GM23338 (cell line): ENCODE data around the gene MAGI1. TPM values are rescaled to one million over a fixed set of nuclear protein-coding genes. Genes with fewer than 3 reads are reported as not detected.

Source experiments
- ATAC-seq: fragments of 200-7000 bp; cut with Tn5 transposase; 3 replicates; pipeline ENCODE4 v1.9.1; 2020
- DNase-seq: peaks from one replicate; pipeline ENCODE4 v3.0.0-alpha.2; 2015; ENCODE audit warnings: low spot score
- H2AFZ ChIP-seq: fragments of 200-600 bp; sonication (generic); 2 replicates; pipeline ENCODE4 v1.8.0; 2016; ENCODE audit warnings: antibody characterized with exemption, mild to moderate bottlenecking, moderate library complexity
- H3F3A ChIP-seq: fragments of 200-600 bp; sonication (generic); replicated peaks from 2 replicates; pipeline ENCODE4 v1.8.0; 2017; ENCODE audit warnings: antibody characterized with exemption, mixed run types, low read depth
- H3K27ac ChIP-seq: fragments of 200-600 bp; sonication (generic); 2 replicates; pipeline ENCODE4 v1.6.1; 2016; ENCODE audit warnings: low read depth
- H3K27me3 ChIP-seq: fragments of 200-600 bp; sonication (generic); 2 replicates; pipeline ENCODE4 v1.8.0; 2016; ENCODE audit warnings: mild to moderate bottlenecking, mixed run types, moderate library complexity; ENCODE audit not compliant: insufficient read depth
- H3K36me3 ChIP-seq: fragments of 200-600 bp; sonication (generic); 2 replicates; pipeline ENCODE4 v1.8.0; 2016; ENCODE audit warnings: mild to moderate bottlenecking; ENCODE audit not compliant: insufficient read depth
- H3K4me1 ChIP-seq: fragments of 200-600 bp; sonication (generic); 2 replicates; pipeline ENCODE4 v1.8.0; 2016; ENCODE audit warnings: mild to moderate bottlenecking, moderate library complexity; ENCODE audit not compliant: insufficient read depth
- H3K4me2 ChIP-seq: fragments of 200-600 bp; sonication (generic); 2 replicates; pipeline ENCODE4 v1.7.1; 2017; ENCODE audit warnings: mixed run types
- H3K4me3 ChIP-seq: fragments of 200-600 bp; sonication (generic); 2 replicates; pipeline ENCODE4 v1.6.1; 2016; ENCODE audit warnings: mixed run types
- H3K79me2 ChIP-seq: fragments of 200-600 bp; sonication (generic); replicated peaks from 2 replicates; pipeline ENCODE4 v1.8.0; 2017; ENCODE audit warnings: mild to moderate bottlenecking; ENCODE audit not compliant: insufficient read depth
- H3K9me2 ChIP-seq: fragments of 200-600 bp; sonication (generic); 2 replicates; pipeline ENCODE4 v1.8.0; 2017; ENCODE audit not compliant: insufficient read depth
- H4K20me1 ChIP-seq: fragments of 200-600 bp; sonication (generic); replicated peaks from 2 replicates; pipeline ENCODE4 v1.8.0; 2017; ENCODE audit warnings: mild to moderate bottlenecking; ENCODE audit not compliant: insufficient read depth
- H3K27ac Mint-ChIP-seq: 2 replicates; pipeline ENCODE4 v1.8.0; 2020; ENCODE audit warnings: inconsistent platforms, mild to moderate bottlenecking, moderate library complexity, mixed read lengths
- H3K27me3 Mint-ChIP-seq: 3 replicates; pipeline ENCODE4 v1.8.0; 2022; ENCODE audit warnings: low read depth, mild to moderate bottlenecking, moderate library complexity, mixed read lengths, inconsistent platforms; ENCODE audit not compliant: insufficient read depth, poor library complexity
- H3K36me3 Mint-ChIP-seq: 3 replicates; pipeline ENCODE4 v1.8.0; 2021; ENCODE audit warnings: low read depth, mild to moderate bottlenecking, inconsistent platforms, moderate library complexity, mixed read lengths
- H3K4me1 Mint-ChIP-seq: 3 replicates; pipeline ENCODE4 v1.8.0; 2020; ENCODE audit warnings: mild to moderate bottlenecking, inconsistent platforms, mixed read lengths
- H3K4me3 Mint-ChIP-seq: 3 replicates; pipeline ENCODE4 v1.8.0; 2021; ENCODE audit warnings: moderate library complexity, mild to moderate bottlenecking, inconsistent platforms, mixed read lengths
- H3K9me3 Mint-ChIP-seq: 3 replicates; pipeline ENCODE4 v1.8.0; 2020; ENCODE audit warnings: moderate library complexity, mild to moderate bottlenecking, inconsistent platforms, mixed read lengths
- CREB1 ChIP-seq: fragments of 250-450 bp; sonication (Bioruptor Pico); IDR thresholded peaks from 2 replicates; pipeline ENCODE4 v1.5.0; 2020; ENCODE audit warnings: low read depth, mild to moderate bottlenecking, moderate library complexity
- CTCF ChIP-seq, 2 experiments: fragments of 200-600 bp in 1 of 2; sonication (generic) in 1 of 2; conservative IDR thresholded peaks; 2 replicates each; pipeline versions ENCODE4 v1.5.1 to v1.6.1; 2016 to 2017; ENCODE audit warnings: antibody characterized with exemption in 2 of 2, low read depth in 2 of 2, mild to moderate bottlenecking in 2 of 2, moderate library complexity in 1 of 2
- EZH2 ChIP-seq: fragments of 200-600 bp; sonication (generic); IDR thresholded peaks from one replicate; pipeline ENCODE4 v1.8.0; 2017; ENCODE audit warnings: antibody characterized with exemption, mild to moderate bottlenecking, low read depth; ENCODE audit not compliant: unreplicated experiment
- EZH2phosphoT487 ChIP-seq: fragments of 200-600 bp; sonication (generic); IDR thresholded peaks from one replicate; pipeline ENCODE4 v1.8.1; 2018; ENCODE audit warnings: antibody characterized with exemption; ENCODE audit not compliant: unreplicated experiment
- JUNB ChIP-seq: IDR thresholded peaks from one replicate; pipeline ENCODE4 v1.6.1; 2016; ENCODE audit warnings: antibody characterized with exemption; ENCODE audit not compliant: unreplicated experiment
- NANOG ChIP-seq: IDR thresholded peaks from 2 replicates; pipeline ENCODE4 v1.6.1; 2016; ENCODE audit warnings: antibody characterized with exemption, borderline replicate concordance
- POLR2AphosphoS5 ChIP-seq: IDR thresholded peaks from 2 replicates; pipeline ENCODE4 v1.6.1; 2016; ENCODE audit warnings: antibody characterized with exemption, low read depth
- REST ChIP-seq: IDR thresholded peaks from one replicate; pipeline ENCODE4 v1.6.1; 2018; ENCODE audit warnings: antibody characterized with exemption; ENCODE audit not compliant: unreplicated experiment
- STAT1 ChIP-seq: IDR thresholded peaks from one replicate; pipeline ENCODE4 v1.6.1; 2016; ENCODE audit warnings: antibody characterized with exemption; ENCODE audit not compliant: unreplicated experiment
- ZNF114 ChIP-seq: fragments of 250-450 bp; sonication (Bioruptor Pico); IDR thresholded peaks from 2 replicates; pipeline ENCODE4 v1.5.0; 2020; ENCODE audit warnings: mild to moderate bottlenecking, moderate library complexity
- ZNF331 ChIP-seq: fragments of 250-450 bp; sonication (Bioruptor Pico); IDR thresholded peaks from 2 replicates; pipeline ENCODE4 v1.5.0; 2020; ENCODE audit warnings: low read depth, mild to moderate bottlenecking, moderate library complexity
- ZNF462 ChIP-seq: fragments of 250-450 bp; sonication (Bioruptor Pico); IDR thresholded peaks from 2 replicates; pipeline ENCODE4 v1.5.0; 2020; ENCODE audit warnings: mild to moderate bottlenecking, moderate library complexity
- polyA plus RNA-seq: library from polyadenylated mRNA; unstranded; fragments of >200 nt; fragmentation: Nextera tagmentation; extraction: Ambion mirVana; gene quantifications from 2 replicates; pipeline ENCODE4 v1.2.1, GENCODE V29; 2016
- total RNA-seq: library from RNA; depleted of rRNA; stranded (reverse); fragments of >200 nt; shearing (Covaris generic); gene quantifications from 2 replicates; pipeline ENCODE4 v1.2.3, GENCODE V29; 2014
- TF ChIP-seq, protein P1 (sequence below): IDR thresholded peaks from 2 replicates; pipeline ENCODE4 v1.6.1; 2016; ENCODE audit warnings: antibody characterized with exemption

The MAGI1 gene
- total and polyA plus RNA-seq, 2 experiments from 2014 or later = 27.4 to 71.2 TPM

GRCh38 chr3:65490114-65490513, 548.6 kb downstream of the MAGI1 start:
- Histone ChIP-seq H3K4me3 (no peak overlapping the region), H4K20me1 (peaks cover 7% of the 10 kb centered on the region; the same call in 1 of the 2 replicates), H3K27ac (no peak overlapping the region), H3K79me2 (peaks cover 58% of the 10 kb centered on the region), H3K4me2 (no peak overlapping the region), H2AFZ (no peak overlapping the region), H3K27me3 (no peaks in the 10 kb centered on the region), H3K4me1 (peaks cover 25% of the 10 kb centered on the region), H3K9me2 (peaks cover 5% of the 10 kb centered on the region; the same call in 1 of the 2 replicates), H3F3A (no peaks in the 10 kb centered on the region), H3K36me3 (peaks cover 5% of the 10 kb centered on the region; the same call in 1 of the 2 replicates)
- Mint-ChIP-seq H3K9me3 (no peaks in the 10 kb centered on the region), H3K27me3 (no peaks in the 10 kb centered on the region), H3K27ac (no peak overlapping the region), H3K36me3 (peaks cover 12% of the 10 kb centered on the region; the same call in 2 of the 3 replicates), H3K4me3 (no peak overlapping the region), H3K4me1 (peaks cover 41% of the 10 kb centered on the region)
- TF ChIP-seq NANOG = no peak
- TF ChIP-seq EZH2phosphoT487 = no peak
- TF ChIP-seq CTCF (conservative IDR thresholded peaks at IDR 0.05; ENCODE audit: low read depth in 2 of 2) = no peak
- TF ChIP-seq, protein P1, sequence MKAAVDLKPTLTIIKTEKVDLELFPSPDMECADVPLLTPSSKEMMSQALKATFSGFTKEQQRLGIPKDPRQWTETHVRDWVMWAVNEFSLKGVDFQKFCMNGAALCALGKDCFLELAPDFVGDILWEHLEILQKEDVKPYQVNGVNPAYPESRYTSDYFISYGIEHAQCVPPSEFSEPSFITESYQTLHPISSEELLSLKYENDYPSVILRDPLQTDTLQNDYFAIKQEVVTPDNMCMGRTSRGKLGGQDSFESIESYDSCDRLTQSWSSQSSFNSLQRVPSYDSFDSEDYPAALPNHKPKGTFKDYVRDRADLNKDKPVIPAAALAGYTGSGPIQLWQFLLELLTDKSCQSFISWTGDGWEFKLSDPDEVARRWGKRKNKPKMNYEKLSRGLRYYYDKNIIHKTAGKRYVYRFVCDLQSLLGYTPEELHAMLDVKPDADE = no peak
- TF ChIP-seq ZNF331 = no peak
- TF ChIP-seq ZNF114 (CRISPR knock-in tag) = no peak
- no peak for TF ChIP-seq JUNB
- no peak for TF ChIP-seq REST
- TF ChIP-seq EZH2 = no peak
- no peak for TF ChIP-seq ZNF462 (CRISPR knock-in tag)
- no peak for TF ChIP-seq CREB1 (CRISPR knock-in tag)
- TF ChIP-seq POLR2AphosphoS5 = no peak
- no peak for TF ChIP-seq STAT1
- no peak for ATAC-seq
- no peak for DNase-seq
